Lower leg skin (tissue), 3 donors: ENCODE results near the gene GNG7.

Experiments
- POLR2A ChIP-seq, 2 donors: fragments of 450-650 bp; IDR thresholded peaks; one replicate each; pipeline ENCODE4 v1.6.1; 2016 to 2017; ENCODE audit warnings: antibody characterized with exemption in 2 of 2, mild to moderate bottlenecking in 1 of 2, moderate library complexity in 1 of 2
- TF ChIP-seq, protein P1 (sequence below), 3 donors: fragments of 450-650 bp; IDR thresholded peaks; one replicate each; pipeline ENCODE4 v1.5.1; 2016; ENCODE audit warnings: antibody characterized with exemption in 3 of 3, mild to moderate bottlenecking in 3 of 3, moderate library complexity in 2 of 3

DNA sequence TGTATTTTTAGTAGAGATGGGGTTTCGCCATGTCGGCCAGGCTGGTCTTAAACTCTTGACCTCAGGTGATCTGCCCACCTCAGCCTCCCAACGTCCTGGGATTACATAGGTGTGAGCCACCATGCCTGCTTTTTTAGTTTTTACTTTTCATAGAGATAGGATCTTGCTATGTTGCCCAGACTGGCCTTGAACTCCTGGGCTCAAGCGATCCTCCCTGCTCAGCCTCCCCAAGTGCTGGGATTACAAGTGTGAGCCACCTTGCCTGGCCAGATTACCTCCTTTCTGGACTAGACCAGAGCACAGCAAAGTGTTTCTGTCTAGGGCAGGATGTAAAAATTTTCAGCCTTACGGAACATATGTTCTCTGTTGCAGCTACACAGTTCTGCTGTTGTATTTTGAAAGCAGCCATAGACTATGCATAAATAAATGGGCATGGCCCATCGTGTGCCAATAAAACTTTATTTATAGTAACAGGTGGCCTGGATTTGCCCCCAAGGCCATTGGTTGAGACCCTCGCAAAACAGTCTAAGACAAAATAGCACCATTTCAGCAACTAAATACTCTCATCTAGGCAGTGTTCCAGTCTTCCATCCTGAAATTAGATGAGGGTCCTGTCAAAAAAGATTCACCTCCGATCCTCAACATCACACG, 36.0 kb downstream of the GNG7 start:
- no peak for TF ChIP-seq POLR2A (IDR thresholded peaks at IDR 0.05)
- TF ChIP-seq, protein P1, sequence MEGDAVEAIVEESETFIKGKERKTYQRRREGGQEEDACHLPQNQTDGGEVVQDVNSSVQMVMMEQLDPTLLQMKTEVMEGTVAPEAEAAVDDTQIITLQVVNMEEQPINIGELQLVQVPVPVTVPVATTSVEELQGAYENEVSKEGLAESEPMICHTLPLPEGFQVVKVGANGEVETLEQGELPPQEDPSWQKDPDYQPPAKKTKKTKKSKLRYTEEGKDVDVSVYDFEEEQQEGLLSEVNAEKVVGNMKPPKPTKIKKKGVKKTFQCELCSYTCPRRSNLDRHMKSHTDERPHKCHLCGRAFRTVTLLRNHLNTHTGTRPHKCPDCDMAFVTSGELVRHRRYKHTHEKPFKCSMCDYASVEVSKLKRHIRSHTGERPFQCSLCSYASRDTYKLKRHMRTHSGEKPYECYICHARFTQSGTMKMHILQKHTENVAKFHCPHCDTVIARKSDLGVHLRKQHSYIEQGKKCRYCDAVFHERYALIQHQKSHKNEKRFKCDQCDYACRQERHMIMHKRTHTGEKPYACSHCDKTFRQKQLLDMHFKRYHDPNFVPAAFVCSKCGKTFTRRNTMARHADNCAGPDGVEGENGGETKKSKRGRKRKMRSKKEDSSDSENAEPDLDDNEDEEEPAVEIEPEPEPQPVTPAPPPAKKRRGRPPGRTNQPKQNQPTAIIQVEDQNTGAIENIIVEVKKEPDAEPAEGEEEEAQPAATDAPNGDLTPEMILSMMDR (IDR thresholded peaks at IDR 0.05), result no peak
